ENCODE results near the gene C1QB.
A peak's percentile ranks its signal among the peaks of the same experiment; 100 is the strongest.
"Not testable (repeated sequence)": the region's sequence is repeated elsewhere in the genome, so short reads cannot be mapped to it uniquely, and the experiment has no call there.

Gene C1QB

DNA sequence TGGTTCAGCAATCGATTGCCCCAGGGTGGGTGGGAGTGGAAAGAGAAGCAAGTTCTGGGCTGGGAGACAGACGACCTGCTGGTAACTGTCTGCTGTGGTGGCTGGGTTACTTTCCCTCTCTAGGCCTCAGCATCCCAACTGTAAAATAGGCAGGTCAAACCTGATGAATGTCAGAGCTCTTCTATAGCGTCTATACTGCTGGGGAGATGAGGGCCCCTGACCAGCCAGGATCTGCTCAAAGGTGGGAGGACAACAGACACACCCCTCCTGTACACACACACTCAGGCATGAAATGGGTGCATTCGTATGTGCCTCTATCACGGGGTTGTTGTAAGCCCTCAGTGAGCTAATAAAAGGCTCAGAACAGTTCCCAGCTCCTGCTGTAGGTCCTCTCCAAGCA, 44.9 kb downstream of the C1QB start:
- H3K4me3 ChIP-seq (ENCODE audit: low read depth, low read length), result no peak overlapping the region
- TF ChIP-seq, protein P1, sequence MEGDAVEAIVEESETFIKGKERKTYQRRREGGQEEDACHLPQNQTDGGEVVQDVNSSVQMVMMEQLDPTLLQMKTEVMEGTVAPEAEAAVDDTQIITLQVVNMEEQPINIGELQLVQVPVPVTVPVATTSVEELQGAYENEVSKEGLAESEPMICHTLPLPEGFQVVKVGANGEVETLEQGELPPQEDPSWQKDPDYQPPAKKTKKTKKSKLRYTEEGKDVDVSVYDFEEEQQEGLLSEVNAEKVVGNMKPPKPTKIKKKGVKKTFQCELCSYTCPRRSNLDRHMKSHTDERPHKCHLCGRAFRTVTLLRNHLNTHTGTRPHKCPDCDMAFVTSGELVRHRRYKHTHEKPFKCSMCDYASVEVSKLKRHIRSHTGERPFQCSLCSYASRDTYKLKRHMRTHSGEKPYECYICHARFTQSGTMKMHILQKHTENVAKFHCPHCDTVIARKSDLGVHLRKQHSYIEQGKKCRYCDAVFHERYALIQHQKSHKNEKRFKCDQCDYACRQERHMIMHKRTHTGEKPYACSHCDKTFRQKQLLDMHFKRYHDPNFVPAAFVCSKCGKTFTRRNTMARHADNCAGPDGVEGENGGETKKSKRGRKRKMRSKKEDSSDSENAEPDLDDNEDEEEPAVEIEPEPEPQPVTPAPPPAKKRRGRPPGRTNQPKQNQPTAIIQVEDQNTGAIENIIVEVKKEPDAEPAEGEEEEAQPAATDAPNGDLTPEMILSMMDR (IDR thresholded peaks at IDR 0.05; ENCODE audit: low read depth, low read length), result no peak

DNA sequence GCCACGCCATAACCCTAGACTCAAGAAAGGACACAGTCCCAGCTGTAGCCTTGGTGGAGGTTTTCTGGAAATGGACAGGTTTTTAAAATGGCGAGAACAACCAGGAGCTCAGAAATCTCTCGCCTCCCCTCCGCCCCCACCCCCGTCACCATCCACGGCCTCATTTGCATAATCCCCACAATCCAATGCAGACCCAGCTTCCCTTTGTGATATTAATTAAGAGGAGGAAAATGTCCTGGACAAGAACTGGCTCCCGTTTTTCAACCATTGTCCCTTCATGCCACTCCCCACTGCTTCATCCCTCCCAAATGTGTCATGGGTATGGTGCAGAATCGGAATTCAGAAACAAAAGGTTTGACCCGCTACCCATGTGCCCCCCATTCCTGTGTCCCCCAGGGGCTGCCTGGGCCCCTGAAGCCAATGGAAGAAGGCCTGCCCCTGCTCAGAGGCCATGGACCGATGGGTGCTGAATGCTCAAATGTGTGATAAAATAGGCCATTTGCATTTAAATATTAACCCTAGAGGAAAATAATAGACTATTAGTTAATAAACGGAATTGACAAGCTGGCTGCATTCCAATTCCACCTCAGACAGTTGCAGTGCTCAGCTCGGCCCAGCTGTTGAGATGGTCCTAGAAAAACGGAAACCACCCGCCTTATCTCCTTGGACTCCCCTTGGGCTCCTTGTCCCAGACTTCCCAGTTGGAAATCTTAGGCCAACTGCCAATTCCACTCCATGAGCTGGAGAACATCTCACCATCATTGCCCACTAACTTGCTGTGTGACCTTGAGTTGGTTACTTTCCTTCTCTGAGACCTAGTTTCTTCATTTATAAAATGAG, 46.9 kb downstream of the C1QB start:
- H3K4me3 ChIP-seq (ENCODE audit: low read depth, low read length), result no peak overlapping the region
- TF ChIP-seq, protein P1 (IDR thresholded peaks at IDR 0.05; ENCODE audit: low read depth, low read length), result no peak

GRCh38 chr1:22702296-22703085, 49.5 kb downstream of the C1QB start:
- TF ChIP-seq, protein P1 (IDR thresholded peaks at IDR 0.05; ENCODE audit: low read depth, low read length), result no peak
- no peak overlapping the region for H3K4me3 ChIP-seq (ENCODE audit: low read depth, low read length)

- no peak overlapping the region for H3K4me3 ChIP-seq (ENCODE audit: low read depth, low read length)
- TF ChIP-seq, protein P1 (IDR thresholded peaks at IDR 0.05; ENCODE audit: low read depth, low read length), result peak; percentile 93
These were observed 51.5 kb downstream of the C1QB start for GRCh38 chr1:22704440-22705067.

DNA sequence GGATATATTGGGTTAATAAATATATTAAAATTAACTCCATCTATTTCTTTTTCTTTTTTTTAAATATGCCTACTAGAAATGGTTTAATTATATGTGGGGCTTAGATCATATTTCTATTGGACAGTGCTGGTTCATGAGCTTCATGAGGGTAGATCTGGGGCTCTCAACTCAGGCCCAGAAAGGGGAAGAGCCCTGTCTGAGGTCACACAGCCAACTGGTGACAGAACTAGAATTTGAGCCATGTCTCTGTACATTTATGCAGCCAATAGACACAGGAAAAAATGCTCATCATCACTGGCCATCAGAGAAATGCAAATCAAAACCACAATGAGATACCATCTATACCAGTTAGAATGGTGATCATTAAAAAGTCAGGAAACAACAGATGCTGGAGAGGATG, 52.5 kb downstream of the C1QB start:
- no peak overlapping the region for H3K4me3 ChIP-seq (ENCODE audit: low read depth, low read length)

DNA sequence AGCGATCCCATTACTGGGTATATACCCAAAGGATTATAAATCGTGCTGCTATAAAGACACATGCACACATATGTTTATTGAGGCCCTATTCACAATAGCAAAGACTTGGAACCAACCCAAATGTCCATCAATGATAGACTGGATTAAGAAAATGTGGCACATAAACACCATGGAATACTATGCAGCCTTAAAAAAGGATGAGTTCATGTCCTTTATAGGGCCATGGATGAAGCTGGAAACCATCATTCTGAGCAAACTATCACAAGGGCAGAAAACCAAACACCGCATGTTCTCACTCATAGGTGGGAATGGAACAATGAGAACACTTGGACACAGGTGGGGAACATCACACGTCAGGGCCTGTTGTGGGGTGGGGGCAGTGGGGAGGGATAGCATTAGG, 53.1 kb downstream of the C1QB start:
- H3K4me3 ChIP-seq (ENCODE audit: low read depth, low read length), result not testable (repeated sequence)

More for the DNA sequence above, 52.5 kb downstream of the C1QB start:
- TF ChIP-seq, protein P1 (IDR thresholded peaks at IDR 0.05; ENCODE audit: low read depth, low read length), result no peak

DNA sequence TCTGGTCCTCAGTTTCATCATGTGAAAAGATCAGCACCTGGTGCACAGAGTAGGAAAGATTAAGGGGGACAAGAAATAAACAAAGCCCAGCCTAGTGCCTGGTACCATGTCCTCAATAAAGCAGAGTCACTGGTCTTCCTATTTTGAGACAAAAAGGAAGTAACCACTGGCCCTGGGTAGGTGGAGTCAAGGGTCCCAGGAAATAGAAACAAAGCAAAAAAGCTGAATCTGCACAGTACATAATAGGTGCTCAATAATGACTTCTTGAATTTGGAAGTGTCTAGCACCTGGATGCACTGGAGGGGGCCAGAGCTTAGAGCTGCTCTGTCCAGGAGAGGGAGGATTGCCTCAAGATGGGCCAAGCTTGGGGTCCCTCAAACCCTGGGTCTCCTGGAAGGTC, 55.7 kb downstream of the C1QB start:
- TF ChIP-seq, protein P1 (IDR thresholded peaks at IDR 0.05; ENCODE audit: low read depth, low read length), result no peak

More for the DNA sequence above, 55.7 kb downstream of the C1QB start:
- H3K4me3 ChIP-seq (ENCODE audit: low read depth, low read length), result no peak overlapping the region
